PC-3 (cell line): Measurements from ENCODE around the gene FH. TPM values are rescaled to one million over a fixed set of nuclear protein-coding genes. Genes with fewer than 3 reads are reported as not detected.

Source experiments
- ATAC-seq: fragments of 200-7000 bp; cut with Tn5 transposase; 2 replicates; pipeline ENCODE4 v1.9.1; 2020; ENCODE audit warnings: mild to moderate bottlenecking, moderate library complexity
- BruUV-seq: library from RNA; stranded (reverse); fragments of 400-500 nt; replicated peaks from 2 replicates; lab custom pipeline; 2021; lab: Mats Ljungman, UMichigan
- CTCF ChIA-PET: fragments of 300-600 bp; sonication (Branson Sonifier 250); formaldehyde crosslinking; loops from one replicate; lab custom pipeline; 2022; ENCODE audit warnings: antibody characterized with exemption; lab: Charles Lee
- POLR2A ChIA-PET: fragments of 300-600 bp; sonication (Branson Sonifier 250); formaldehyde crosslinking; loops from one replicate; lab custom pipeline; 2022; ENCODE audit warnings: antibody characterized with exemption; ENCODE audit not compliant: unreplicated experiment; lab: Charles Lee
- DNase-seq: peaks from one replicate; pipeline ENCODE4 v3.0.0-alpha.2; 2015
- H2AFZ ChIP-seq: fragments of 300-600 bp; sonication (generic); 2 replicates; pipeline ENCODE4 v1.6.0; 2016; ENCODE audit warnings: antibody characterized with exemption, low read length
- H3F3A ChIP-seq: fragments of 300-600 bp; sonication (generic); one replicate; pipeline ENCODE4 v1.6.0; 2017; ENCODE audit warnings: antibody characterized with exemption, low read length, control low read depth, mild to moderate bottlenecking; ENCODE audit not compliant: unreplicated experiment
- H3K27ac ChIP-seq: fragments of 300-600 bp; sonication (generic); 2 replicates; pipeline ENCODE4 v1.5.1; 2016; ENCODE audit warnings: mild to moderate bottlenecking, low read length
- H3K27me3 ChIP-seq: fragments of 300-600 bp; sonication (generic); 2 replicates; pipeline ENCODE4 v1.6.1; 2016; ENCODE audit warnings: low read length, mixed read lengths
- H3K36me3 ChIP-seq: fragments of 300-600 bp; sonication (generic); 2 replicates; pipeline ENCODE4 v1.6.1; 2016; ENCODE audit warnings: low read depth, mixed run types, low read length, mixed read lengths
- H3K4me1 ChIP-seq: fragments of 300-600 bp; sonication (generic); 2 replicates; pipeline ENCODE4 v1.5.1; 2016; ENCODE audit warnings: low read length; ENCODE audit not compliant: insufficient read depth
- H3K4me2 ChIP-seq: fragments of 300-600 bp; sonication (generic); 2 replicates; pipeline ENCODE4 v1.6.0; 2016; ENCODE audit warnings: low read length
- H3K4me3 ChIP-seq: fragments of 300-600 bp; sonication (generic); 2 replicates; pipeline ENCODE4 v1.5.1; 2016; ENCODE audit warnings: mild to moderate bottlenecking, low read length, mixed read lengths
- H3K79me2 ChIP-seq: fragments of 300-600 bp; sonication (generic); 2 replicates; pipeline ENCODE4 v1.6.1; 2017; ENCODE audit warnings: low read length, mixed read lengths
- H3K9ac ChIP-seq: fragments of 300-600 bp; sonication (generic); 2 replicates; pipeline ENCODE4 v1.6.0; 2016; ENCODE audit warnings: mild to moderate bottlenecking, low read length
- H3K9me2 ChIP-seq: fragments of 300-600 bp; sonication (generic); replicated peaks from 2 replicates; pipeline ENCODE4 v1.6.1; 2016; ENCODE audit warnings: mixed run types, low read length, mixed read lengths
- H3K9me3 ChIP-seq: fragments of 300-600 bp; sonication (generic); 2 replicates; pipeline ENCODE4 v1.6.1; 2016; ENCODE audit warnings: low read length, mixed read lengths
- H4K20me1 ChIP-seq: fragments of 300-600 bp; sonication (generic); 2 replicates; pipeline ENCODE4 v1.6.1; 2016; ENCODE audit warnings: low read length, mixed read lengths
- CTCF ChIP-seq: fragments of 300-600 bp; sonication (generic); conservative IDR thresholded peaks from 2 replicates; pipeline ENCODE4 v1.5.1; 2017; ENCODE audit warnings: antibody characterized with exemption, low read depth, mild to moderate bottlenecking, low read length
- EZH2 ChIP-seq: fragments of 300-600 bp; sonication (generic); IDR thresholded peaks from one replicate; pipeline ENCODE4 v1.6.1; 2017; ENCODE audit warnings: antibody characterized with exemption, mild to moderate bottlenecking, low read length; ENCODE audit not compliant: unreplicated experiment
- EZH2phosphoT487 ChIP-seq: fragments of 300-600 bp; sonication (generic); IDR thresholded peaks from 2 replicates; pipeline ENCODE4 v1.6.1; 2018; ENCODE audit warnings: mild to moderate bottlenecking, antibody characterized with exemption, low read length, borderline replicate concordance
- intact Hi-C: fragments of 100-400 bp; cut with micrococcal nuclease; formaldehyde crosslinking; loops from 2 replicates; pipeline ENCODE4 v1.9.0; 2023
- total RNA-seq: library from RNA; depleted of rRNA; stranded (reverse); fragments of >200 nt; gene quantifications from 2 replicates; pipeline ENCODE4 v1.2.3, GENCODE V29; 2014

Gene FH
- total RNA-seq, 1 experiment from 2014 or later = 201 TPM

- intact Hi-C loops = no loop called here
- no peaks in the 10 kb centered on the region for H3K9me2 ChIP-seq
- no peak overlapping the region for H3K27ac ChIP-seq
- H3K4me2 ChIP-seq = no peak overlapping the region
- ATAC-seq = no peak
- no peak overlapping the region for H3K4me3 ChIP-seq
- H2AFZ ChIP-seq = no peak overlapping the region
- TF ChIP-seq EZH2 (no peak), CTCF (no peak), EZH2phosphoT487 (no peak)
- DNase-seq = no peak
- no peaks in the 10 kb centered on the region for H3F3A ChIP-seq
- no peaks in the 10 kb centered on the region for H3K36me3 ChIP-seq
- H3K79me2 ChIP-seq = peaks cover 28% of the 10 kb centered on the region
- H3K4me1 ChIP-seq = peaks cover 20% of the 10 kb centered on the region
- no peak overlapping the region for H3K9ac ChIP-seq
- H4K20me1 ChIP-seq = peaks cover 8% of the 10 kb centered on the region
- CTCF ChIA-PET = no interaction called here
- POLR2A ChIA-PET = no interaction called here
- H3K27me3 ChIP-seq = no peaks in the 10 kb centered on the region
- no peaks in the 10 kb centered on the region for H3K9me3 ChIP-seq
- no TSS peak for BruUV-seq
Observed at GRCh38 chr1:241521718-241522117, 2.2 kb upstream of the FH start.

DNA sequence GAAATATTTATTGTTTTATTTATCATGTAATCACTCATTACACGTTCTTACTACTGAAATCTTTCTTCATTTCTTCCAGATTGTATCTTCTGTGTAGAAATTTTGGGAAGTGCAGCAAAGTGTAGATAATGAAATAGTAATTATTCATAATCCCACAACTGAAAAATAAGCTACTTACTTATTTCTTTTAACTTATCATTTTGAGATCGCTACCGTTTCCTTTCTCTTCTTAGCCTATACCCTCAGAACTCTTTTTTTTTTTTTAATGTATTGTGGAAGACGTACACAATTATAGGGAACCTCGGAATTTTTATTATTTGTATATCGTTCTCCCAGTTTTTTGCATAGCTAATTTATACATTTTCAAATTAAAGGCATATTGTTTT is 518 bp upstream of the FH start:
- Histone ChIP-seq H3K4me3 (peak overlapping the region; percentile 77), H3K36me3 (peaks cover 11% of the 10 kb centered on the region), H3K9me2 (no peaks in the 10 kb centered on the region), H3K79me2 (peaks cover 44% of the 10 kb centered on the region), H3K9ac (peak overlapping the region; percentile 90), H4K20me1 (peaks cover 8% of the 10 kb centered on the region), H3K4me2 (peak overlapping the region; percentile 86), H3K9me3 (no peaks in the 10 kb centered on the region), H2AFZ (peak overlapping the region; percentile 89), H3K27me3 (no peaks in the 10 kb centered on the region), H3K4me1 (peaks cover 20% of the 10 kb centered on the region), H3K27ac (0 out of 2 replicates have a peak overlapping the region, but pooled peaks have one; percentile 3), H3F3A (no peaks in the 10 kb centered on the region)
- TF ChIP-seq CTCF (no peak), EZH2phosphoT487 (no peak), EZH2 (no peak)
- ChIA-PET CTCF (interaction anchor here (0.6 to 0.8 kb wide), 2 partner anchors 91 to 109 kb away, joined by 4 to 10 read pairs; no protein-coding TSS in a partner anchor), POLR2A (interaction anchor here (0.5 to 0.7 kb wide), 4 partner anchors 85 to 301 kb away, joined by 3 to 11 read pairs (median 8); no protein-coding TSS in a partner anchor)
- DNase-seq (no peak), ATAC-seq (no peak)
- intact Hi-C loops = no loop called here
- BruUV-seq = TSS peak; percentile 89

DNA sequence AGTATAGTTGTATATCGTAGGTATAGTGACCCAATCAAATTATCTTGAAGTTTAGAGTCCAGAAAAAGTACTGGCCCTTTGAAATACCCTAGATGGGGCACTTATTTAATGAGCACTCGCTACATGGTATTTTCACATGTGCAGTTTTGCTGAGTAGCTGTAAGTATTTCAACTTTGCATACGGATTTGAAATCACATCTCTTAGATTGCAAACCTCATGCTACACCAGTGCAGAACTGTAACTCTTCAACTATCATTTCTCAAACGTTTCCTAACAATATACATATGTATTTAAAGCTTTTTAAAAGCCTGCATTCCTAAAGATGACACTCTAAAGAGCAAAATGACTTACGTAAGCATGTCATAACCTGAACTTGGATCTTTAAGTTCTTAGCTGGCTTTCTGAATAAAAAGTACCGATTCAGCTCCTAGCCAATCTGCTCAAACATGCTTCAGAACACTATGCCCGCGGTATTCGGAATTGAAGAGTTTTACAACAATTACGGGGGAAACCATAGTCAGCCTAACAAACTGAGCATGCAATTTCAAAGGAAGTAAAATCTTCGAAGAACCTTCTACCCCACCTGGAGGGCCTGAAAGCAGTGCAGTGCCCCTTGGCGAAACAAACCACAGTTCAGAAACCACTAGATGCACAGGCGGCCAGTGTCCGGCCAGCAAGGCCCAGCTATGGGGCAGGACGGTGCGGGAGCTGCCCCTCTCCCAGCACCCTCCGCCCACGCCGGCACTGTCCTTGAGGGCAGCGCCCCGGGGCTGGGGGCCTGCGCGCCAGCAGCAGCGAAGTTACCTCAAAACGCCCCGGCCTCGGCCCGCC is 863 bp downstream of the FH start:
- BruUV-seq = TSS peak; percentile 55
- Histone ChIP-seq H3K27ac (peak overlapping the region; percentile 44), H3F3A (no peaks in the 10 kb centered on the region), H3K36me3 (peaks cover 22% of the 10 kb centered on the region), H3K4me3 (peak overlapping the region; percentile 77), H3K9me3 (no peaks in the 10 kb centered on the region), H3K9me2 (no peaks in the 10 kb centered on the region), H2AFZ (peak overlapping the region; percentile 76), H3K4me2 (peak overlapping the region; percentile 82), H3K27me3 (no peaks in the 10 kb centered on the region), H3K9ac (peak overlapping the region; percentile 90), H4K20me1 (peaks cover 8% of the 10 kb centered on the region), H3K4me1 (peaks cover 20% of the 10 kb centered on the region), H3K79me2 (peaks cover 56% of the 10 kb centered on the region)
- ChIA-PET CTCF (interaction anchor here (0.6 kb wide), 1 partner anchor 15 kb away, joined by 3 read pairs; no protein-coding TSS in a partner anchor), POLR2A (interaction anchor here (0.5 to 0.7 kb wide), 3 partner anchors 54 to 209 kb away, joined by 4 to 6 read pairs (median 5); no protein-coding TSS in a partner anchor)
- intact Hi-C loops = no loop called here
- ATAC-seq = peak; percentile 44
- no peak for TF ChIP-seq EZH2phosphoT487
- no peak for TF ChIP-seq EZH2
- TF ChIP-seq CTCF = no peak
- peak; percentile 41 for DNase-seq
